ENCODE data around the gene MYO18B. TPM values are rescaled to one million over a fixed set of nuclear protein-coding genes. Genes with fewer than 3 reads are reported as not detected.

Gene MYO18B
- total and polyA plus RNA-seq, 2 donors (not counting 3 experiments of a cell fraction or from before 2014, with no cell fraction given) = 0.01 TPM; not detected in 1

DNA sequence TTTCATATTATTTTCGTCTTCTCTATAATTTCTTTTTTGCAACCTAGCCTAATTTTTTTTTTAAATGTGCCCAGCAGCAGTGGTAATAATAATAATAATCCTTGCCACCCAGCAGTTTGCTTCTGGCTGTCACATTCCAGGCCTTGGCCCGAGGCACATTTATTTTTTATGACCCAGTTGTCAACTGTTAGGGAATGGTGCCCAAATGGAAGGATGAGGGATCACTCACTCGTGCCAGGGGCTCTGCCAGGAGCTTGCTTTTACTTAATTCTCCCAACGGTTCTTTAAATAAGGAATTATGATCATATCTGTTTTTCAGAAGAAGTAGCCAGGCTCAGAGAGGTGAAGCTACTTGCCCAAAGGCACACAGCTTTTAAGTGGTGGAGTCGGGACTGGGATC lies 49.6 kb downstream of the MYO18B start:
- no peaks in the 10 kb centered on the region for H3K9me1 ChIP-seq (replicated peaks; ENCODE audit: control insufficient read depth, extremely low read depth, insufficient read depth, low read length)
- no peak overlapping the region for H2AFZ ChIP-seq (ENCODE audit: low read depth, low read length)
- DNase-seq (ENCODE audit: low read depth, low spot score) = no peak
- BruUV-seq (replicated peaks) = no TSS peak
- no peaks in the 10 kb centered on the region for H3K9me3 ChIP-seq (replicated peaks; ENCODE audit: control insufficient read depth, insufficient read depth, low read length)
- TF ChIP-seq JUN (IDR thresholded peaks at IDR 0.05; ENCODE audit: borderline replicate concordance, insufficient read depth, insufficient read length, low read depth) = no peak
- no peak for TF ChIP-seq FOS (IDR thresholded peaks at IDR 0.05; ENCODE audit: borderline replicate concordance, insufficient read depth, low read length)
- TF ChIP-seq CTCF (IDR thresholded peaks at IDR 0.05; ENCODE audit: extremely low read depth in 1 of 2, insufficient read depth in 1 of 2, low read depth in 1 of 2, low read length in 2 of 2) = no peak
- TF ChIP-seq GATA2 (IDR thresholded peaks at IDR 0.05; ENCODE audit: insufficient read depth, insufficient read length, low read depth, low read length) = no peak
- no peak for TF ChIP-seq POLR2AphosphoS5 (IDR thresholded peaks at IDR 0.05; ENCODE audit: insufficient read depth, low read depth, low read length)
- no peak for TF ChIP-seq MYC (IDR thresholded peaks at IDR 0.05; ENCODE audit: low read depth, low read length)
- no peak for TF ChIP-seq EZH2 (IDR thresholded peaks at IDR 0.05; ENCODE audit: borderline replicate concordance, low read depth, low read length, severe bottlenecking)
- TF ChIP-seq MAX (IDR thresholded peaks at IDR 0.05; ENCODE audit: insufficient read depth, insufficient read length) = no peak
- TF ChIP-seq POLR2A (IDR thresholded peaks at IDR 0.05; ENCODE audit: low read depth, low read length) = no peak
- intact Hi-C loops (cut with micrococcal nuclease) (no loop called here), dilution Hi-C loops (cut with MboI; ENCODE audit: extremely low pct_ligation_motif_present, low sequenced_read_pairs) (no loop called here)
- peaks cover 1 to 3% of the 10 kb centered on the region in 2 experiments for H3K27me3 ChIP-seq (ENCODE audit: control insufficient read depth in 2 of 2, insufficient read depth in 2 of 2, low read length in 2 of 2)
- no peak overlapping the region for H3K4me3 ChIP-seq (replicated peaks in 1 of 3; ENCODE audit: insufficient read depth in 1 of 3, low read depth in 1 of 3, low read length in 3 of 3)
- H4K20me1 ChIP-seq (replicated peaks; ENCODE audit: control insufficient read depth, extremely low read depth, insufficient read depth, low read length) = no peaks in the 10 kb centered on the region
- POLR2A ChIA-PET = no interaction called here
- CTCF ChIA-PET = interaction anchor here (2.0 kb wide), 1 partner anchor 19 kb away, joined by 7 read pairs; no protein-coding TSS in a partner anchor
- no peak for FAIRE-seq
- no peaks in the 10 kb centered on the region for H3K79me2 ChIP-seq (ENCODE audit: control insufficient read depth, insufficient read depth, low read length)
- no peak overlapping the region for H3K27ac ChIP-seq (ENCODE audit: insufficient read depth, low read depth, low read length)
- H3K4me1 ChIP-seq (ENCODE audit: control insufficient read depth, extremely low read depth, insufficient read depth, low read length) = no peaks in the 10 kb centered on the region
- no peak overlapping the region for H3K4me2 ChIP-seq (ENCODE audit: insufficient read depth, low read length)
- H3K36me3 ChIP-seq (ENCODE audit: control insufficient read depth in 2 of 2, extremely low read depth in 1 of 2, insufficient read depth in 2 of 2, low read length in 2 of 2) = no peaks in the 10 kb centered on the region
- H3K9ac ChIP-seq (replicated peaks; ENCODE audit: extremely low read depth, insufficient read depth, low read length) = no peak overlapping the region

All from endothelial cell of umbilical vein (primary cell).